Measurements from ENCODE around the gene SCLY. TPM values are rescaled to one million over a fixed set of nuclear protein-coding genes. Genes with fewer than 3 reads are reported as not detected.

Gene SCLY
- total and polyA plus RNA-seq, 2 of the 13 experiments (the other 11 are each of a cell fraction or from before 2014, with no cell fraction given) = 27.9 to 38.6 TPM

GRCh38 chr2:238108423-238109183 lies 47.8 kb downstream of the SCLY start (continued):
- TF ChIP-seq, protein P1, sequence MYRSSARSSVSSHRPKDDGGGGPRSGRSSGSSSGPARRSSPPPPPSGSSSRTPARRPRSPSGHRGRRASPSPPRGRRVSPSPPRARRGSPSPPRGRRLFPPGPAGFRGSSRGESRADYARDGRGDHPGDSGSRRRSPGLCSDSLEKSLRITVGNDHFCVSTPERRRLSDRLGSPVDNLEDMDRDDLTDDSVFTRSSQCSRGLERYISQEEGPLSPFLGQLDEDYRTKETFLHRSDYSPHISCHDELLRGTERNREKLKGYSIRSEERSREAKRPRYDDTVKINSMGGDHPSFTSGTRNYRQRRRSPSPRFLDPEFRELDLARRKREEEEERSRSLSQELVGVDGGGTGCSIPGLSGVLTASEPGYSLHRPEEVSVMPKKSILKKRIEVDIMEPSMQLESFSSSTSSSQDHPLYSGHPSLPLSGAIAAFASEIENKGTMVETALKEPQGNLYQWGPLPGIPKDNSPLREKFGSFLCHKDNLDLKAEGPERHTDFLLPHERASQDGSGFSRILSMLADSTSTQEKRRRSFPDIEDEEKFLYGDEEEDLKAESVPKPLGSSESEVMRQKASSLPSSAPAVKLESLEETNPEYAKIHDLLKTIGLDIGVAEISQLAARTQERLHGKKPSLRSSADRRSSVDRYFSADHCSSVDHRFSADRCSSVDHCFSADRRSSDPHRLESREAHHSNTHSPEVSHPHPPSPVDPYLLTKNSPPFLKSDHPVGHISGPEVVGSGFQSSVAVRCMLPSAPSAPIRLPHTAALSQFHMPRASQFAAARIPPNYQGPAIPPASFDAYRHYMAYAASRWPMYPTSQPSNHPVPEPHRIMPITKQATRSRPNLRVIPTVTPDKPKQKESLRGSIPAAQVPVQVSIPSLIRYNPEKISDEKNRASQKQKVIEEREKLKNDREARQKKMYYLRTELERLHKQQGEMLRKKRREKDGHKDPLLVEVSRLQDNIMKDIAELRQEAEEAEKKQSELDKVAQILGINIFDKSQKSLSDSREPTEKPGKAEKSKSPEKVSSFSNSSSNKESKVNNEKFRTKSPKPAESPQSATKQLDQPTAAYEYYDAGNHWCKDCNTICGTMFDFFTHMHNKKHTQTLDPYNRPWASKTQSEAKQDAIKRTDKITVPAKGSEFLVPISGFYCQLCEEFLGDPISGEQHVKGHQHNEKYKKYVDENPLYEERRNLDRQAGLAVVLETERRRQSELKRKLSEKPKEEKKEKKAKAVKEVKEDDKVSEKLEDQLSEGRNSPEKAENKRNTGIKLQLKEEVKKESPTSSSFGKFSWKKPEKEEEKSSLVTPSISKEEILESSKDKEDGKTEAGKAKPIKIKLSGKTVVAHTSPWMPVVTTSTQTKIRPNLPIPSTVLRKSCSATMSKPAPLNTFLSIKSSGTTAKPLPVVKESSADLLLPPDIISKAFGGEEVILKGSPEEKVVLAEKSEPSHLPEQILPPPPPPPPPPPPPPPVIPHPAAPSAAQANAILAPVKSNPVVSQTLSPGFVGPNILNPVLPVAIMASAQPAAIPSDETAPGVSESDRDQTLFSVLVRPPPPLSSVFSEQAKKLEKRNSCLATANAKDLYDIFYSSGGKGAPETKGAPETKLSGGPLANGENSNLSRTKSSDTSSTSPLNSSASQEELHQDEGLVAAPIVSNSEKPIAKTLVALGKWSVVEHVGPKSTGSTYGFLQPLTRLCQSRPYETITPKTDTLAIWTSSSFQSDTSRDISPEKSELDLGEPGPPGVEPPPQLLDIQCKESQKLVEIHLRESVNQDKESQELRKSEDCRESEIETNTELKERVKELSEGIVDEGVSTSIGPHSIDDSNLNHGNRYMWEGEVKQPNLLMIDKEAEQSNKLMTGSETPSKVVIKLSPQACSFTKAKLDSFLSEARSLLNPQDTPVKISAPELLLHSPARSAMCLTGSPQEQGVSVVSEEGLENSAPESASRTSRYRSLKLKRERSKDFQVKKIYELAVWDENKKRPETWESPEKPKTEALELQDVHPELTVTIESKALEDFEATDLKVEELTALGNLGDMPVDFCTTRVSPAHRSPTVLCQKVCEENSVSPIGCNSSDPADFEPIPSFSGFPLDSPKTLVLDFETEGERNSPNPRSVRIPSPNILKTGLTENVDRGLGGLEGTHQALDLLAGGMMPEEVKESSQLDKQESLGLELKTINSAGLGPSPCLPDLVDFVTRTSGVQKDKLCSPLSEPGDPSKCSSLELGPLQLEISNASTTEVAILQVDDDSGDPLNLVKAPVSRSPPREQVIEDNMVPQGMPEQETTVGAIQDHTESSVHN (CRISPR knock-in tag; IDR thresholded peaks at IDR 0.05) = peak; percentile 70; the same call in 1 of the 2 replicates
- TF ChIP-seq ZNF558 (CRISPR knock-in tag; IDR thresholded peaks at IDR 0.05; ENCODE audit: borderline replicate concordance) (no peak), ZFP1 (CRISPR knock-in tag; IDR thresholded peaks at IDR 0.05) (no peak), TMF1 (CRISPR knock-in tag; IDR thresholded peaks at IDR 0.05; ENCODE audit: low read depth) (no peak), SALL1 (CRISPR knock-in tag; IDR thresholded peaks at IDR 0.05) (peak; percentile 37; the same call in 1 of the 2 replicates), ZNF556 (CRISPR knock-in tag; IDR thresholded peaks at IDR 0.05; ENCODE audit: borderline replicate concordance) (0 out of 2 replicates have a peak, but pooled peaks have one; percentile 35), HNF1B (CRISPR knock-in tag; IDR thresholded peaks at IDR 0.05) (peak; percentile 54; the same call in 1 of the 2 replicates), NFKB2 (CRISPR knock-in tag; IDR thresholded peaks at IDR 0.05; ENCODE audit: borderline replicate concordance) (peak; percentile 67; the same call in 1 of the 2 replicates), KLF15 (CRISPR knock-in tag; IDR thresholded peaks at IDR 0.05; ENCODE audit: borderline replicate concordance) (0 out of 2 replicates have a peak, but pooled peaks have one; percentile 36), PAF1 (CRISPR knock-in tag; IDR thresholded peaks at IDR 0.05) (no peak), ZC3H13 (CRISPR knock-in tag; IDR thresholded peaks at IDR 0.05) (no peak), CCDC6 (CRISPR knock-in tag; IDR thresholded peaks at IDR 0.05) (peak; percentile 32; the same call in 1 of the 2 replicates), RFXAP (CRISPR knock-in tag; IDR thresholded peaks at IDR 0.05; ENCODE audit: borderline replicate concordance) (0 out of 2 replicates have a peak, but pooled peaks have one; percentile 43), MLLT10 (CRISPR knock-in tag; IDR thresholded peaks at IDR 0.05) (no peak)
- TF ChIP-seq, protein P2, sequence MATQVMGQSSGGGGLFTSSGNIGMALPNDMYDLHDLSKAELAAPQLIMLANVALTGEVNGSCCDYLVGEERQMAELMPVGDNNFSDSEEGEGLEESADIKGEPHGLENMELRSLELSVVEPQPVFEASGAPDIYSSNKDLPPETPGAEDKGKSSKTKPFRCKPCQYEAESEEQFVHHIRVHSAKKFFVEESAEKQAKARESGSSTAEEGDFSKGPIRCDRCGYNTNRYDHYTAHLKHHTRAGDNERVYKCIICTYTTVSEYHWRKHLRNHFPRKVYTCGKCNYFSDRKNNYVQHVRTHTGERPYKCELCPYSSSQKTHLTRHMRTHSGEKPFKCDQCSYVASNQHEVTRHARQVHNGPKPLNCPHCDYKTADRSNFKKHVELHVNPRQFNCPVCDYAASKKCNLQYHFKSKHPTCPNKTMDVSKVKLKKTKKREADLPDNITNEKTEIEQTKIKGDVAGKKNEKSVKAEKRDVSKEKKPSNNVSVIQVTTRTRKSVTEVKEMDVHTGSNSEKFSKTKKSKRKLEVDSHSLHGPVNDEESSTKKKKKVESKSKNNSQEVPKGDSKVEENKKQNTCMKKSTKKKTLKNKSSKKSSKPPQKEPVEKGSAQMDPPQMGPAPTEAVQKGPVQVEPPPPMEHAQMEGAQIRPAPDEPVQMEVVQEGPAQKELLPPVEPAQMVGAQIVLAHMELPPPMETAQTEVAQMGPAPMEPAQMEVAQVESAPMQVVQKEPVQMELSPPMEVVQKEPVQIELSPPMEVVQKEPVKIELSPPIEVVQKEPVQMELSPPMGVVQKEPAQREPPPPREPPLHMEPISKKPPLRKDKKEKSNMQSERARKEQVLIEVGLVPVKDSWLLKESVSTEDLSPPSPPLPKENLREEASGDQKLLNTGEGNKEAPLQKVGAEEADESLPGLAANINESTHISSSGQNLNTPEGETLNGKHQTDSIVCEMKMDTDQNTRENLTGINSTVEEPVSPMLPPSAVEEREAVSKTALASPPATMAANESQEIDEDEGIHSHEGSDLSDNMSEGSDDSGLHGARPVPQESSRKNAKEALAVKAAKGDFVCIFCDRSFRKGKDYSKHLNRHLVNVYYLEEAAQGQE (IDR thresholded peaks at IDR 0.05; ENCODE audit: borderline replicate concordance in 1 of 2, low read depth in 1 of 2, low read length in 2 of 2) = no peak
